Panc1 (cell line): ENCODE results near the gene SERPINA10. TPM values are rescaled to one million over a fixed set of nuclear protein-coding genes. Genes with fewer than 3 reads are reported as not detected.

Source experiments
- ATAC-seq: fragments of 200-7000 bp; cut with Tn5 transposase; 2 replicates; pipeline ENCODE4 v1.9.1; 2020; ENCODE audit warnings: mild to moderate bottlenecking, moderate library complexity
- BruUV-seq: library from RNA; stranded (reverse); fragments of 400-500 nt; replicated peaks from 2 replicates; lab custom pipeline; 2021; lab: Mats Ljungman, UMichigan
- CTCF ChIA-PET: fragments of 300-600 bp; sonication (Branson Sonifier 250); formaldehyde crosslinking; loops from one replicate; lab custom pipeline; 2022; ENCODE audit warnings: antibody characterized with exemption; lab: Charles Lee
- POLR2A ChIA-PET: fragments of 300-600 bp; sonication (Branson Sonifier 250); formaldehyde crosslinking; loops from one replicate; lab custom pipeline; 2022; ENCODE audit warnings: antibody characterized with exemption; lab: Charles Lee
- DNase-seq: peaks from one replicate; pipeline ENCODE4 v3.0.0-alpha.2; 2010; ENCODE audit warnings: low read depth, low spot score
- H3K27ac ChIP-seq: 2 replicates; pipeline ENCODE4 v1.5.1; 2011; ENCODE audit warnings: mild to moderate bottlenecking, low read length, inconsistent platforms
- H3K27me3 ChIP-seq: fragments of 200-500 bp; sonication (Bioruptor generic); 2 replicates; pipeline ENCODE4 v1.6.0; 2014; ENCODE audit warnings: low read length, inconsistent platforms; ENCODE audit not compliant: control insufficient read depth, insufficient read depth
- H3K36me3 ChIP-seq: fragments of 200-500 bp; sonication (Bioruptor generic); 2 replicates; pipeline ENCODE4 v1.5.1; 2014; ENCODE audit warnings: inconsistent platforms, mild to moderate bottlenecking, low read length, moderate library complexity; ENCODE audit not compliant: control insufficient read depth, insufficient read depth
- H3K4me1 ChIP-seq: 2 replicates; pipeline ENCODE4 v1.5.1; 2011; ENCODE audit warnings: inconsistent platforms, mild to moderate bottlenecking, low read length, moderate library complexity; ENCODE audit not compliant: control insufficient read depth, insufficient read depth
- H3K4me3 ChIP-seq, 2 experiments: 2 replicates each; pipeline ENCODE4 v1.5.1; 2011 to 2012; ENCODE audit warnings: low read depth in 2 of 2, low read length in 2 of 2, mild to moderate bottlenecking in 2 of 2, inconsistent platforms in 1 of 2, moderate library complexity in 1 of 2
- H3K9me3 ChIP-seq: fragments of 200-500 bp; sonication (Bioruptor generic); 2 replicates; pipeline ENCODE4 v1.5.1; 2014; ENCODE audit warnings: low read depth, mild to moderate bottlenecking, inconsistent platforms, low read length, moderate library complexity; ENCODE audit not compliant: control insufficient read depth, insufficient read depth
- CTCF ChIP-seq: fragments of 450-650 bp; IDR thresholded peaks from 2 replicates; pipeline ENCODE4 v1.5.1; 2017; ENCODE audit warnings: mild to moderate bottlenecking
- POLR2AphosphoS5 ChIP-seq: IDR thresholded peaks from 2 replicates; pipeline ENCODE4 v1.6.1; 2012; ENCODE audit warnings: mild to moderate bottlenecking, low read depth, low read length, moderate library complexity
- REST ChIP-seq, 2 experiments: IDR thresholded peaks; 2 replicates each; pipeline ENCODE4 v1.6.1; 2011 to 2012; ENCODE audit warnings: low read depth in 2 of 2, control low read depth in 1 of 2, low read length in 1 of 2, mild to moderate bottlenecking in 1 of 2, moderate library complexity in 1 of 2; ENCODE audit not compliant: insufficient read depth in 1 of 2
- SIN3A ChIP-seq: IDR thresholded peaks from 2 replicates; pipeline ENCODE4 v1.6.1; 2012; ENCODE audit warnings: low read depth, mild to moderate bottlenecking, low read length, moderate library complexity, borderline replicate concordance; ENCODE audit not compliant: insufficient read depth
- TCF7L2 ChIP-seq: IDR thresholded peaks from 2 replicates; pipeline ENCODE4 v1.6.1; 2011; ENCODE audit warnings: mild to moderate bottlenecking, low read depth, low read length, inconsistent platforms
- in situ Hi-C: cut with HindIII; loops from 2 replicates; pipeline ENCODE4 v1.10.0; 2016; ENCODE audit warnings: low sequenced_read_pairs, low pct_unique_long_range_greater_than_20kb
- intact Hi-C: fragments of 100-400 bp; cut with micrococcal nuclease; formaldehyde crosslinking; loops from one replicate; pipeline ENCODE4 v1.10.0; 2022; ENCODE audit not compliant: unreplicated experiment
- total RNA-seq: library from RNA; stranded (reverse); gene quantifications from one replicate; pipeline ENCODE4 v1.2.1, GENCODE V29; 2021; ENCODE audit not compliant: unreplicated experiment

Gene SERPINA10
- total RNA-seq, 1 experiment from 2014 or later, result 0.03 TPM

DNA sequence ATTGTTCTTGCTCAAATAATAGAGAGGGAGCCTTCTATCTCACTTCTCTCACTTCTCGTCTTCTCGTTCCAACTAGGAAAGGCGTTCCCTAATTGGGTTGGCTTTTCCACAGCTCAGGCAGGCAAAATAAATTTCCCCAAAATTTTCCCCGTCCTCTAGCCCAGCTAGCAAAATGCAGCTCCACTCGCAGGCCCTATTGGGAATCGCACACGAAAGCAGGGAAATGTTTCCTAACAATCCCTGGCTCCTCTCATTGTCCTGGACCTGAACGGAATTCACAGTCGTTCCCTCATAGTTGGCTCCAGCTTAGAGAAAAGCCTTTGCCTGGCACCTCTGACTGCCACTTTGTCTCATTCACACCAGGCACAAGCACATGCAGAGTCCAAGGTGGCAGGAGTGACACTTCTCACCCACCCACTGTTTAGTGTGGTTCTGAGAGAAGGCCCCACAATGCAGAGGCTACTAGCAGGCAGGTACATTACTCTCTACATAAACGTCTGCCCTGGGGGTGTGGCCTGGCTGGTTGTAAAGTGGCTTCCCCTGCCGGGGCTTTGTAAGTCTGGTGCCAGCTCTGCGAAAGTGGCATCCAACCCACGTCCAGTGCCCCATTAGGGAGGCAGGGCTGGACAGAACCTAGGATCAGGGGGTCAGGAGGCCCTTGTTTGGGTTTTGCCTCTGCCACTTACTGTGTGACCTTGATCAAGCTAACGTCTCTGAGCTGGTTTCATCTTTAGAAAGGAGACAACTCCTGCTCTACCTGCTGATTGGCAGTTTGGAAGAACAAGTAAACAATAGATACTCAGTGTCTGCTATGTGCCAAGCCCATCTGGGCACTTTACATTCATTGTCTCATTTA lies 4.2 kb downstream of the SERPINA10 start:
- in situ Hi-C loops (no loop called here), intact Hi-C loops (no loop called here)
- Histone ChIP-seq H3K9me3 (no peaks in the 10 kb centered on the region), H3K4me1 (no peaks in the 10 kb centered on the region), H3K4me3 (no peak overlapping the region), H3K36me3 (no peaks in the 10 kb centered on the region), H3K27me3 (no peaks in the 10 kb centered on the region), H3K27ac (no peak overlapping the region)
- ATAC-seq (no peak), DNase-seq (no peak)
- ChIA-PET POLR2A (interaction anchor here (0.7 kb wide), 1 partner anchor 109 kb away, joined by 3 read pairs; no protein-coding TSS in a partner anchor), CTCF (no interaction called here)
- BruUV-seq, result no TSS peak
- TF ChIP-seq SIN3A, result no peak
- TF ChIP-seq REST (IDR thresholded peaks at IDR 0.05; ENCODE audit: insufficient read depth in 1 of 2, low read depth in 2 of 2, low read length in 1 of 2), result no peak

DNA sequence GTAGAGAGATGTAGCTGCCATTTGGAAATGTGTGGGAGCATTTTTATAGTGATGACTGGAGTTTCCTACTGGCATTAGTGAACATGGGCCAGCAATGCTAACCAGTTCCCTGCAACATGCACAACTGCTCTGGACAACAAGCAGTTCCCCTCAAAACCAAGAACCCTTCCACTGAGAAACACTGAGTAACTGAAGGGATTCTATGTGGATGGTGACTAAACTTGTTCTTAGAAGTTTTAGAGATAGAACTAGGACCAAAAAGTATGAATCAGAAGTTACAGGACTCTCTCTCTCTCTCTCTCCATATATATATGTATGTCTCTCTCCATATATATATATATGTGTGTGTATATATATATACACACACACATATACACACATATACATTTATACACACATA lies 7.9 kb downstream of the SERPINA10 start:
- Histone ChIP-seq H3K4me1 (no peaks in the 10 kb centered on the region), H3K27ac (no peak overlapping the region), H3K36me3 (no peaks in the 10 kb centered on the region), H3K4me3 (no peak overlapping the region), H3K27me3 (no peaks in the 10 kb centered on the region), H3K9me3 (no peaks in the 10 kb centered on the region)
- in situ Hi-C loops (no loop called here), intact Hi-C loops (no loop called here)
- BruUV-seq, result no TSS peak
- no peak for ATAC-seq
- DNase-seq, result no peak
- POLR2A ChIA-PET, result no interaction called here
- CTCF ChIA-PET, result no interaction called here
- TF ChIP-seq CTCF (no peak), REST (IDR thresholded peaks at IDR 0.05; ENCODE audit: insufficient read depth in 1 of 2, low read depth in 2 of 2, low read length in 1 of 2) (no peak), SIN3A (no peak), POLR2AphosphoS5 (no peak), TCF7L2 (no peak)
